Keratinocyte (primary cell): ENCODE data around the gene CXCL13. TPM values are rescaled to one million over a fixed set of nuclear protein-coding genes. Genes with fewer than 3 reads are reported as not detected.
"Not testable (repeated sequence)": the region's sequence is repeated elsewhere in the genome, so short reads cannot be mapped to it uniquely, and the experiment has no call there.

Experiments used
- DNase-seq: peaks from one replicate; pipeline ENCODE4 v3.0.0-alpha.2; 2011; ENCODE audit warnings: low read depth, missing footprints, low spot score
- FAIRE-seq: peaks from 2 replicates; lab custom pipeline; 2011; peaks lifted over from hg19 to GRCh38; lab: Jason Lieb, UNC
- H2AFZ ChIP-seq: 2 replicates; pipeline ENCODE4 v1.6.0; 2012; ENCODE audit warnings: low read length, control low read depth, inconsistent platforms; ENCODE audit not compliant: control insufficient read depth
- H3K27ac ChIP-seq: 2 replicates; pipeline ENCODE4 v1.5.1; 2011; ENCODE audit warnings: low read length; ENCODE audit not compliant: control insufficient read depth, insufficient read depth
- H3K27me3 ChIP-seq: 3 replicates; pipeline ENCODE4 v1.6.0; 2011; ENCODE audit warnings: low read length; ENCODE audit not compliant: control insufficient read depth, insufficient read depth; ENCODE audit errors: extremely low read depth
- H3K36me3 ChIP-seq, 2 experiments: 2 replicates in 1 of 2; 3 replicates in 1 of 2; pipeline ENCODE4 v1.5.1; 2011; ENCODE audit warnings: low read length in 2 of 2, mild to moderate bottlenecking in 1 of 2; ENCODE audit not compliant: control insufficient read depth in 2 of 2, insufficient read depth in 2 of 2; ENCODE audit errors: extremely low read depth in 1 of 2
- H3K4me1 ChIP-seq: 3 replicates; pipeline ENCODE4 v1.5.1; 2011; ENCODE audit warnings: low read length; ENCODE audit not compliant: control insufficient read depth, insufficient read depth; ENCODE audit errors: extremely low read depth
- H3K4me2 ChIP-seq: 3 replicates; pipeline ENCODE4 v1.6.0; 2011; ENCODE audit warnings: low read depth, low read length; ENCODE audit not compliant: control insufficient read depth, insufficient read depth; ENCODE audit errors: extremely low read depth
- H3K4me3 ChIP-seq, 3 experiments: fragments of 200-600 bp in 1 of 3; sonication (generic) in 1 of 3; 2 replicates in 2 of 3; 3 replicates in 1 of 3; pipeline ENCODE4 v1.5.1; 2011 to 2016; ENCODE audit warnings: low read length in 3 of 3, mild to moderate bottlenecking in 3 of 3, control low read depth in 2 of 3, inconsistent platforms in 1 of 3, low read depth in 1 of 3, mixed read lengths in 1 of 3, mixed run types in 1 of 3, moderate library complexity in 1 of 3; ENCODE audit not compliant: control insufficient read depth in 2 of 3, insufficient read depth in 2 of 3; ENCODE audit errors: extremely low read depth in 1 of 3
- H3K79me2 ChIP-seq: 2 replicates; pipeline ENCODE4 v1.6.0; 2012; ENCODE audit warnings: low read length; ENCODE audit not compliant: control insufficient read depth, insufficient read depth
- H3K9ac ChIP-seq: 3 replicates; pipeline ENCODE4 v1.6.0; 2011; ENCODE audit warnings: low read length; ENCODE audit not compliant: control insufficient read depth, insufficient read depth; ENCODE audit errors: extremely low read depth
- H3K9me1 ChIP-seq: 3 replicates; pipeline ENCODE4 v1.6.0; 2011; ENCODE audit warnings: low read length; ENCODE audit not compliant: control insufficient read depth, insufficient read depth; ENCODE audit errors: extremely low read depth
- H3K9me3 ChIP-seq: 2 replicates; pipeline ENCODE4 v1.5.1; 2012; ENCODE audit warnings: low read depth, low read length; ENCODE audit not compliant: control insufficient read depth
- H4K20me1 ChIP-seq: 3 replicates; pipeline ENCODE4 v1.6.0; 2011; ENCODE audit warnings: low read length; ENCODE audit not compliant: control insufficient read depth, insufficient read depth; ENCODE audit errors: extremely low read depth
- CTCF ChIP-seq, 3 experiments: IDR thresholded peaks in 1 of 3; conservative IDR thresholded peaks in 1 of 3; optimal IDR thresholded peaks in 1 of 3; 2 replicates in 2 of 3; 3 replicates in 1 of 3; pipeline versions ENCODE3 to v1.5.1; 2011; ENCODE audit warnings: low read length in 3 of 3, mild to moderate bottlenecking in 3 of 3, moderate library complexity in 2 of 3, control low read depth in 1 of 3, inconsistent platforms in 1 of 3; ENCODE audit not compliant: insufficient read depth in 2 of 3; ENCODE audit errors: extremely low read depth in 1 of 3
- EZH2 ChIP-seq: IDR thresholded peaks from one replicate; pipeline ENCODE4 v1.6.1; 2012; ENCODE audit warnings: inconsistent platforms, mild to moderate bottlenecking, low read length, moderate library complexity
- dilution Hi-C: fragments of 300-500 bp; cut with MboI; formaldehyde crosslinking; loops from one replicate; pipeline ENCODE4 v1.7.0; 2020; ENCODE audit warnings: low sequenced_read_pairs; ENCODE audit not compliant: extremely low pct_ligation_motif_present
- polyA minus RNA-seq, 3 experiments: library from RNA; depleted of rRNA, polyadenylated mRNA; stranded (reverse); fragments of >200 nt; gene quantifications; 1 replicate in 1 of 3; 2 replicates in 1 of 3; 3 replicates in 1 of 3; pipeline ENCODE4 v1.2.3, GENCODE V29; 2011
- polyA plus RNA-seq, 5 experiments: library from polyadenylated mRNA; depleted of rRNA in 3 of 5; stranded (reverse) in 3 of 5; stranded (forward) in 1 of 5; unstranded in 1 of 5; fragments of >200 nt; gene quantifications; 1 replicate in 1 of 5; 2 replicates in 3 of 5; 3 replicates in 1 of 5; pipeline versions ENCODE4 v1.2.1 to v1.2.3, GENCODE V29; 2011 to 2012; ENCODE audit warnings: missing spikeins in 2 of 5, low read depth in 1 of 5, low replicate concordance in 1 of 5

The CXCL13 gene
- not detected in 3 replicates for polyA plus RNA-seq
- polyA plus RNA-seq (2011; ENCODE audit: low read depth), result not detected
- polyA plus RNA-seq (2011; cell fraction: cytosol; rRNA removed), result not detected in 2 replicates
- not detected in 2 replicates for polyA plus RNA-seq (2011; cell fraction: nucleus; rRNA removed)
- polyA plus RNA-seq (2012; ENCODE audit: low replicate concordance), result not detected in 2 replicates
- polyA minus RNA-seq, result not detected in 3 replicates
- not detected for polyA minus RNA-seq (2011; cell fraction: cytosol; rRNA and poly(A)+ RNA removed)
- not detected in 2 replicates for polyA minus RNA-seq (2011; cell fraction: nucleus; rRNA and poly(A)+ RNA removed)

GRCh38 chr4:77605210-77605902 is at the start of gene CXCL13:
Gene CXCL13 (plus strand): TSS chr4:77605820. CDS start chr4:77605866, 46 bp downstream.
- no peak within 1 kb of the TSS for H3K4me3 ChIP-seq
- H3K27me3 ChIP-seq, result no peaks in the 10 kb centered on the region
- no peaks in the 10 kb centered on the region for H3K9me3 ChIP-seq
- DNase-seq (no peak), FAIRE-seq (no peak)
- H3K36me3 ChIP-seq, result no peaks in the 10 kb centered on the region
- no peak within 1 kb of the TSS for H3K27ac ChIP-seq
- H4K20me1 ChIP-seq, result no peaks in the 10 kb centered on the region
- no peak within 1 kb of the TSS for H3K9ac ChIP-seq
- H3K4me2 ChIP-seq, result no peak within 1 kb of the TSS
- H3K9me1 ChIP-seq, result no peaks in the 10 kb centered on the region
- no peak for TF ChIP-seq CTCF (optimal IDR thresholded peaks at IDR 0.05 in 1 of 3, IDR thresholded peaks at IDR 0.05 in 1 of 3, conservative IDR thresholded peaks at IDR 0.05 in 1 of 3; ENCODE audit: extremely low read depth in 1 of 3, insufficient read depth in 2 of 3, low read length in 3 of 3)
- TF ChIP-seq EZH2, result no peak
- H2AFZ ChIP-seq, result no peak within 1 kb of the TSS
- dilution Hi-C loops, result no loop called here
- H3K79me2 ChIP-seq, result no peaks in the 10 kb centered on the region
- H3K4me1 ChIP-seq, result peaks cover 13% of the 10 kb centered on the region

- TF ChIP-seq EZH2 (no peak), CTCF (optimal IDR thresholded peaks at IDR 0.05 in 1 of 3, IDR thresholded peaks at IDR 0.05 in 1 of 3, conservative IDR thresholded peaks at IDR 0.05 in 1 of 3; ENCODE audit: extremely low read depth in 1 of 3, insufficient read depth in 2 of 3, low read length in 3 of 3) (no peak)
- no peaks in the 10 kb centered on the region for H3K79me2 ChIP-seq
- no peak overlapping the region for H2AFZ ChIP-seq
- H3K27me3 ChIP-seq, result no peaks in the 10 kb centered on the region
- dilution Hi-C loops, result no loop called here
- no peaks in the 10 kb centered on the region for H3K36me3 ChIP-seq
- H3K9me1 ChIP-seq, result no peaks in the 10 kb centered on the region
- no peak overlapping the region for H3K9ac ChIP-seq
- no peak for FAIRE-seq
- H3K4me1 ChIP-seq, result no peaks in the 10 kb centered on the region
- no peak overlapping the region for H3K4me3 ChIP-seq
- no peak overlapping the region for H3K27ac ChIP-seq
- no peaks in the 10 kb centered on the region for H4K20me1 ChIP-seq
- DNase-seq, result no peak
- H3K9me3 ChIP-seq, result no peaks in the 10 kb centered on the region
- no peak overlapping the region for H3K4me2 ChIP-seq
Measured at GRCh38 chr4:77560170-77560569, 45.5 kb upstream of the CXCL13 start.

GRCh38 chr4:77561720-77562119 is 43.9 kb upstream of the CXCL13 start:
- H3K27ac ChIP-seq, H3K4me2 ChIP-seq, H3K4me3 ChIP-seq, H3K36me3 ChIP-seq, DNase-seq, dilution Hi-C loops, H3K4me1 ChIP-seq, H3K9me3 ChIP-seq, H3K9ac ChIP-seq, H2AFZ ChIP-seq, H3K27me3 ChIP-seq, H4K20me1 ChIP-seq, H3K79me2 ChIP-seq, FAIRE-seq, H3K9me1 ChIP-seq: not testable (repeated sequence)
